NCI-H345 treated with DMSO at 0.1 percent for 48 hours (cell line): Measurements from ENCODE around the gene LHX4.

Source experiments
- DNase-seq: peaks from one replicate; lab custom pipeline; 2025; ENCODE audit not compliant: unreplicated experiment; lab: John Stamatoyannopoulos, UW

The LHX4 gene

GRCh38 chr1:180256341-180257027 is 26.4 kb downstream of the LHX4 start:
- DNase-seq = no peak

DNA sequence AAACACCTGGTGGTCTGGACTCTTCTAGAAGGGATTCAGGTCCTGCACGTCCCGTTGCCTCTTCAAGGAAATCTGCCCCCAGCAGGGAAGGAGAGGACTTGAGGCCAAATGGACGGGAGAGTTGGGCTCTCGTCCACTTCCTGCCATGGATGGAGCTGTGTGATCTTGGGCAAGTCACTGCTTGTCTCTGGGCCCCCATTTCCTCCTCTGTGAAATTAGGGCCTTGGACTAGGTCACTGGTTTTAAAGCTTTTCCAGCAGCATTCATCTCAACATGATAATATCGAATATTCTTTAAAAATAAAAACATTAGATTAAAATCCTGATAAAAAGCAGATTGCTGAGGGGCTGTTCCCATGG is 26.9 kb downstream of the LHX4 start:
- no peak for DNase-seq

DNA sequence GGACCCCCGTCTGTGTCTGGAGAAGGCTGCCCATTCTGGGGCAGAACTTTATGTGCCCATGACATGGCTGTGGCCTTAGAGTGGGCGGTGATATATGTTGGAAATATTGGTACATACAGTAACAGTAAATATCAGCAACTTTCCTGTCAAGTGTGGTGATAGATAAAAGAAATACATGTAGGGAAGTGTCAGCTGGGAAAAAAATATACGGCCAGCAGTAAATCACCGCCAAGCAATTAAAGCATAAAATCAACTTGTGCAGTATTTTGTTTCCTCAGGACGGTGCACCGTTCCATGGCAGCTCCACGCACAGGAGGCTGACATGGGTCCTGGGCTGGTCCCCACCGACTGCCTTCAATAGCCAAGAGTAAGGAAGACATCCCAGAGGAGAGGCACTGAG is 27.4 kb downstream of the LHX4 start:
- DNase-seq = no peak

GRCh38 chr1:180258290-180258689 is 28.2 kb downstream of the LHX4 start:
- DNase-seq = no peak

DNA sequence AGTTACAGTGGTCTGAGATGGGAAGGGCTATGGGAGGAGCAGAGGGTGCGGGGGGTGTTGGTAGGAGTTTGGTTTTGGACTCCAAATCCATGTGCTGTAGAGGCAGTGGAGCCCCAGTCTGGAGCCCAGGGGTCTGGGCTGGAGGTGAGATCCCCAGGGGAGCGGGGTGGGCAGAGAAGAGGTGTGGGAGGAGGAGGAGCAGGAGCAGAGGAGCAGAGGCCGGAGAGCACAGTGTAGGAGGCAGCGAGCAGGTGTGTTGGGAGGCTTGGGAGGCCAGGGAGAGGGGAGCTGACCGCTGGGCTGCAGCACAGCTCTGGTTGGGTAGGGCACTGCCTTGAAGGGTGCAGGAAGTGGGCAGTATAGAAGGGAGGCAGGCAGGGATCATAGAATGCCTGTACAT is 28.9 kb downstream of the LHX4 start:
- DNase-seq = no peak

- DNase-seq = no peak
Measured at GRCh38 chr1:180259431-180260338, 29.6 kb downstream of the LHX4 start.

DNA sequence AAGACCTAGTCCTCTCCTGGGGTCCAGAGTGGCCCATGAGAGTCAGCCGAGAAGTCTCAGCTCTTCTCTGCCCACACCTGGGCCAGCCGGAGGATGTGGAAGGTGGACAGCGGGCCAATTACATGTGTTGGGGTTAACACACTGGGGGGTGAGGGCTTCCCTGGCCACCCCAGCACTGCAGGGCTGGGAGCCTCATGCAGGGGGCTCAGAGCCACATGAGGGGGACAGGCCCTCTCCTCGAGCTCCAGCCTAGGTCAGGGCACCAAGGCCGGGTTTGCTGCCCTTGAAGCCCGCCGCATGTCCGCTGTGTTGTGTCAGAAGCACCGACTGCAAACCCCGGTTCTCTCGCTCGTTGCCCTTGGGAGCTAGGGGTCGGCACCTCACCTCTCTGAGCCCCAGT is 30.5 kb downstream of the LHX4 start:
- DNase-seq = no peak

- no peak for DNase-seq
Measured at GRCh38 chr1:180261030-180261429, 31.0 kb downstream of the LHX4 start.

- no peak for DNase-seq
Measured at GRCh38 chr1:180261524-180262155, 31.6 kb downstream of the LHX4 start.

DNA sequence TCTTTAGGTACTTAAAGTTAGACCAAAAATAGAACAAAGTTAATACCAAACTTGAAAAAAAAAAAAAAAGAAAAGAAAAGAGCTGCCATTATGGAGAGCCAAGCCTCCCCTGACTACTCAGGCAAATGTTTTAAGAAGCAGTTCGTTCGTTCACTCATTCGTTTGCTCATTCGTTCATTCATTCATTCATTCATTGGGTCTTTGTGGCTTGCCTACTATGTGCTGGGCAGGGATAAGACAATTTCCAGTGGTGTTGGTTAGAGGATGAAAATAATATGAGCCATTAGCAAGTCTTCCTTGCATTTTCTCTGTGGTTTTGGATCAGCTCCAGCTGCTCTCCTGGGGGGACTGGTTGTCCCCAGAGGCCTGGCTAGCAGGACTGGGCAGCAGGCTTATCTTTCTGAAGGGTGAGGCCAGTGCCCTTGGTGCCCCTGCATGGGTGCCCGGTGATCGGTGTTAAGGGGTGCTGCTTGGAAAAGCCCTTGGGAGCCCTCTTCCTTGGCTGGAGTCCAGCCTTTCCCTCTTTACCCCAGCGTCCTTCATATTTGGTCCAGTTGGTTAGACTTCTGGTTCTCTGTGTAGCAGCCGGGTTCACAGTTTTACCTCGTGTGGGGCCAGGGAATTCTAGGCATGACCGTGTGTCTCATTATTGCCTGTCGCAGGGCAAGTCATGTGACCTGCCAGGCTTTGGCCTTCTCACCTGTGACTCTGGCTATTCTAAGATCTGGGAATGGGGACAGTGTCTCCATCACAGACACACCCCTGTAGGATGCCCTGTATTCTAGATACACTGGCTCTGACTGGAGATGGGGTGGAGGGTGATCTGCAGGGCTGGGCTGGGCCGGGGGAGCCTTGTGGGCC is 32.8 kb downstream of the LHX4 start:
- no peak for DNase-seq

GRCh38 chr1:180264595-180264994 is 34.5 kb downstream of the LHX4 start:
- no peak for DNase-seq

GRCh38 chr1:180265201-180265600 is 35.1 kb downstream of the LHX4 start:
- no peak for DNase-seq

DNA sequence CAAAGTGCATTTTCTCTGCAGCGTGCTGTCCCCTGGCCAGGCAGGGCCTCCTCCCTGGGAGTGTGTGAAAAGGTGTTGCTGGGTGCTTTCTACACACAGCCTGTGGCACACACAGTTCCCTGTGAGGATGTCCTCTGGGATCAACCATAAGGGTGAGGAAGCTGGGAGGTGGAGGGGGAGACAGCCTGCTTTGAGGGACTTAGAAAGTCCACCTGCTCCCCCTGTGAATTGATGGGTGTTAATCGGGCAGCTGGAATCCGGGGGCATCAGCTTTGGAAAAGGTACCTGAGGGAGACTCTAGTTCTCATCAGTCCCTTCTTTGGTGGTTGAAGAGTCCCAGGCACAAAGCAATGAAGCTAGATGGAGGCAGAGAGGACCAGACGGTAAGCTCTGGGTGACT is 35.8 kb downstream of the LHX4 start:
- DNase-seq = no peak

GRCh38 chr1:180266275-180267210 is 36.5 kb downstream of the LHX4 start:
- DNase-seq = no peak

- no peak for DNase-seq
Measured at GRCh38 chr1:180267211-180267561, 37.1 kb downstream of the LHX4 start.

- DNase-seq = no peak
Measured at GRCh38 chr1:180267761-180268555, 37.9 kb downstream of the LHX4 start.

DNA sequence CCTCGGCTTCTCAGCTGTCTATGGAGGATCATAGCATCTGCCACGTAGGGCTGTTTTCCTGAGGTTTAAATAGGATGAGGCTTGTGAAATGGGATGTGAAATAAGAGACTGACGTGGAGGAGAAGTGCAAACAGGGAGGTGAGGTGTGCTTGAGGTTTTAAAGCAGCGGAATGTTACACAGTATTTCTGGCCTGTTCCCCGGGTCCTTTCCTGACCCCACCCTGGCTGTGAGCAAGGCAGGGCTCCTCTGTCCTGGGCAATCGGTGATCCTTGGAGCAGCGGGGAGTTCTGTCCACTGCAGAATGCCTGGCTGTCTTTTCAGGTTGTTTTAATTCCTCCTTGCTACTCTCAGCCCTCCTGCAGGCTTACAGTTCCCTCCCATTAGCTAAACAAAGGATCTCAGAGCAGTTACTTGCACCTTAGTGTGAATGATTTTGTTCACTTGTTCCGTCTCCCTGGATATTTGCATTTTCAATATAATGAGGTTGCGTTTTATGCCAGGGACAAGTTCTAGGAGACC is 38.6 kb downstream of the LHX4 start:
- DNase-seq = no peak

GRCh38 chr1:180269645-180270529 is 39.8 kb downstream of the LHX4 start:
- DNase-seq = no peak
